Liver (tissue), 9 donors: ENCODE data around the gene FMO1. TPM values are rescaled to one million over a fixed set of nuclear protein-coding genes. Genes with fewer than 3 reads are reported as not detected.

ENCODE experiments used
- DNase-seq: peaks from one replicate; pipeline ENCODE4 v3.0.0-alpha.2; 2017; ENCODE audit warnings: low spot score
- H3K27ac ChIP-seq, 2 donors: one replicate each; pipeline ENCODE4 v1.7.0; 2013; ENCODE audit warnings: inconsistent platforms in 2 of 2, low read length in 2 of 2, control low read depth in 1 of 2, low read depth in 1 of 2, mild to moderate bottlenecking in 1 of 2
- H3K27me3 ChIP-seq, 4 donors: one replicate each; pipeline versions ENCODE4 v1.6.1 to v1.7.0; 2013; ENCODE audit warnings: low read length in 3 of 4, inconsistent platforms in 1 of 4, mild to moderate bottlenecking in 1 of 4, moderate library complexity in 1 of 4; ENCODE audit not compliant: control insufficient read depth in 4 of 4, insufficient read depth in 4 of 4
- H3K36me3 ChIP-seq, 4 donors: one replicate each; pipeline versions ENCODE4 v1.6.1 to v1.7.0; 2013; ENCODE audit warnings: low read length in 3 of 4, mild to moderate bottlenecking in 3 of 4, low read depth in 1 of 4, moderate library complexity in 1 of 4; ENCODE audit not compliant: control insufficient read depth in 4 of 4, insufficient read depth in 3 of 4
- H3K4me1 ChIP-seq, 4 donors: one replicate each; pipeline versions ENCODE4 v1.6.1 to v1.7.0; 2013; ENCODE audit warnings: low read length in 3 of 4, mild to moderate bottlenecking in 3 of 4, moderate library complexity in 1 of 4; ENCODE audit not compliant: control insufficient read depth in 4 of 4, insufficient read depth in 4 of 4
- H3K4me3 ChIP-seq, 3 donors: one replicate each; pipeline versions ENCODE4 v1.6.1 to v1.7.0; 2013; ENCODE audit warnings: low read length in 3 of 3, control low read depth in 1 of 3, low read depth in 1 of 3, mild to moderate bottlenecking in 1 of 3
- H3K9ac ChIP-seq, 2 donors: one replicate each; pipeline ENCODE4 v1.7.0; 2013; ENCODE audit warnings: low read length in 2 of 2, mild to moderate bottlenecking in 2 of 2, moderate library complexity in 2 of 2, control low read depth in 1 of 2, low read depth in 1 of 2
- H3K9me3 ChIP-seq, 4 donors: one replicate each; pipeline versions ENCODE4 v1.6.1 to v1.7.0; 2013; ENCODE audit warnings: low read length in 3 of 4; ENCODE audit not compliant: control insufficient read depth in 4 of 4
- ATF3 ChIP-seq: IDR thresholded peaks from 2 replicates; pipeline ENCODE4 v1.6.1; 2016; ENCODE audit warnings: antibody characterized with exemption
- CTCF ChIP-seq: fragments of 150-350 bp; IDR thresholded peaks from 2 replicates; pipeline ENCODE4 v1.5.1; 2017; ENCODE audit warnings: improper control_type of control experiment, low read depth, low read length; ENCODE audit not compliant: missing input control
- EGR1 ChIP-seq, 2 donors: IDR thresholded peaks; 2 replicates each; pipeline ENCODE4 v1.6.1; 2016 to 2018; ENCODE audit warnings: antibody characterized with exemption in 2 of 2, low read depth in 2 of 2
- FOXA1 ChIP-seq: IDR thresholded peaks from 2 replicates; pipeline ENCODE4 v1.6.1; 2016; ENCODE audit warnings: antibody characterized with exemption
- FOXA2 ChIP-seq: IDR thresholded peaks from 2 replicates; pipeline ENCODE4 v1.6.1; 2016; ENCODE audit warnings: antibody characterized with exemption
- GABPA ChIP-seq, 2 donors: IDR thresholded peaks in 1 of 2; conservative IDR thresholded peaks in 1 of 2; 2 replicates each; pipeline ENCODE4 v1.6.1; 2016; ENCODE audit warnings: antibody characterized with exemption in 2 of 2, mild to moderate bottlenecking in 1 of 2, moderate library complexity in 1 of 2
- HNF4A ChIP-seq, 2 donors: conservative IDR thresholded peaks; 2 replicates each; pipeline ENCODE4 v1.6.1; 2016; ENCODE audit warnings: antibody characterized with exemption in 2 of 2, mild to moderate bottlenecking in 2 of 2
- HNF4G ChIP-seq: IDR thresholded peaks from 2 replicates; pipeline ENCODE4 v1.6.1; 2016; ENCODE audit warnings: antibody characterized with exemption
- JUND ChIP-seq, 2 donors: IDR thresholded peaks; 2 replicates each; pipeline ENCODE4 v1.6.1; 2016; ENCODE audit warnings: antibody characterized with exemption in 2 of 2
- MAX ChIP-seq: IDR thresholded peaks from 2 replicates; pipeline ENCODE4 v1.6.1; 2016; ENCODE audit warnings: antibody characterized with exemption
- NR2F2 ChIP-seq: IDR thresholded peaks from 2 replicates; pipeline ENCODE4 v1.6.1; 2016; ENCODE audit warnings: antibody characterized with exemption
- RAD21 ChIP-seq, 2 donors: IDR thresholded peaks; 2 replicates each; pipeline ENCODE4 v1.6.1; 2016; ENCODE audit warnings: antibody characterized with exemption in 2 of 2, mild to moderate bottlenecking in 2 of 2
- REST ChIP-seq: IDR thresholded peaks from 2 replicates; pipeline ENCODE4 v1.6.1; 2016; ENCODE audit warnings: antibody characterized with exemption, mild to moderate bottlenecking
- RXRA ChIP-seq, 2 donors: IDR thresholded peaks; 2 replicates each; pipeline ENCODE4 v1.6.1; 2017 to 2018; ENCODE audit warnings: antibody characterized with exemption in 2 of 2, mild to moderate bottlenecking in 1 of 2
- SP1 ChIP-seq: IDR thresholded peaks from 2 replicates; pipeline ENCODE4 v1.6.1; 2018; ENCODE audit warnings: antibody characterized with exemption, mild to moderate bottlenecking
- TAF1 ChIP-seq: conservative IDR thresholded peaks from 2 replicates; pipeline ENCODE4 v1.6.1; 2016; ENCODE audit warnings: antibody characterized with exemption, mild to moderate bottlenecking
- YY1 ChIP-seq: IDR thresholded peaks from 2 replicates; pipeline ENCODE4 v1.6.1; 2016; ENCODE audit warnings: antibody characterized with exemption, mild to moderate bottlenecking
- ZBTB33 ChIP-seq: IDR thresholded peaks from 2 replicates; pipeline ENCODE4 v1.6.1; 2016; ENCODE audit warnings: antibody characterized with exemption
- WGBS: extraction: QIAGEN DNeasy Blood & Tissue Kit; methylation state at CpG from one replicate; pipeline ENCODE4 v1.1.7; 2013; 5-methylcytosine and 5-hydroxymethylcytosine counted together
- polyA plus RNA-seq, 2 donors: library from polyadenylated mRNA; stranded (reverse) in 1 of 2; unstranded in 1 of 2; fragments of 200-250 nt in 1 of 2; fragments of >200 nt in 1 of 2; fragmentation: Nextera tagmentation in 1 of 2; extraction: Ambion mirVana in 1 of 2; gene quantifications; one replicate each; pipeline versions ENCODE4 v1.2.1 to v1.2.3, GENCODE V29; 2013 to 2015
- total RNA-seq, 2 donors: library from RNA; depleted of rRNA; stranded (reverse); fragments of >200 nt; gene quantifications; one replicate each; pipeline ENCODE4 v1.2.3, GENCODE V29; 2014
- donor health status: healthy.
- donor health status: healthy.
- donor health status: healthy.
- donor health status: healthy.
- donor health status: healthy.

FMO1 gene
- total and polyA plus RNA-seq, 4 donors: 0.13 to 26.3 (median 0.62) TPM

- Histone ChIP-seq H3K27ac (peak overlapping the region; percentile 47 to 52), H3K4me1 (peaks cover 2 to 23% (median 16%) of the 10 kb centered on the region in 4 donors), H3K27me3 (no peaks in the 10 kb centered on the region), H3K36me3 (peaks cover 0 to 8% (median 1%) of the 10 kb centered on the region in 4 donors), H3K4me3 (no peak overlapping the region), H3K9ac (no peak overlapping the region), H3K9me3 (no peaks in the 10 kb centered on the region)
- DNase-seq: no peak
- TF ChIP-seq CTCF (no peak), ZBTB33 (no peak), GABPA (IDR thresholded peaks at IDR 0.05 in 1 of 2, conservative IDR thresholded peaks at IDR 0.05 in 1 of 2) (no peak), ATF3 (no peak), HNF4A (conservative IDR thresholded peaks at IDR 0.05) (peak; percentile 76 to 79), FOXA1 (no peak), REST (no peak), YY1 (peak; percentile 35), FOXA2 (peak; percentile 70), TAF1 (no peak), EGR1 (IDR thresholded peaks at IDR 0.05; ENCODE audit: low read depth in 2 of 2) (no peak), MAX (peak; percentile 12), RAD21 (IDR thresholded peaks at IDR 0.05) (peak in 1 of 2 donors; percentile 13), SP1 (peak; percentile 66), JUND (IDR thresholded peaks at IDR 0.05) (peak in 1 of 2 donors; percentile 56), NR2F2 (no peak), HNF4G (no peak), RXRA (IDR thresholded peaks at IDR 0.05) (peak; percentile 74 to 82)
- 52% methylated on average over 7 of the region's 7 CpGs for WGBS
Observed at GRCh38 chr1:171329251-171329650, 81.0 kb downstream of the FMO1 start.
